WTC11 (cell line): ENCODE results near the gene DPYSL4.

Experiments used
- EMX1 ChIP-seq: fragments of 250-450 bp; sonication (Bioruptor Pico); IDR thresholded peaks from 2 replicates; pipeline ENCODE4 v1.8.0; 2021; ENCODE audit warnings: mild to moderate bottlenecking
- GABPB1 ChIP-seq: sonication (generic); formaldehyde crosslinking; IDR thresholded peaks from 2 replicates; pipeline ENCODE4 v1.8.1; 2023; ENCODE audit warnings: mild to moderate bottlenecking, missing genetic modification reagents
- IRF2 ChIP-seq: sonication (generic); formaldehyde crosslinking; IDR thresholded peaks from 2 replicates; pipeline ENCODE4 v1.8.0; 2022; ENCODE audit warnings: low read depth, missing genetic modification reagents, borderline replicate concordance
- JUN ChIP-seq: sonication (generic); formaldehyde crosslinking; IDR thresholded peaks from 2 replicates; pipeline ENCODE4 v1.8.0; 2023; ENCODE audit warnings: mild to moderate bottlenecking, missing genetic modification reagents
- MAX ChIP-seq: sonication (generic); formaldehyde crosslinking; IDR thresholded peaks from 2 replicates; pipeline ENCODE4 v1.8.0; 2022; ENCODE audit warnings: mild to moderate bottlenecking, missing genetic modification reagents
- NR2C2 ChIP-seq: sonication (generic); formaldehyde crosslinking; IDR thresholded peaks from 2 replicates; pipeline ENCODE4 v1.8.0; 2022; ENCODE audit warnings: mild to moderate bottlenecking, missing genetic modification reagents
- RELA ChIP-seq: sonication (generic); formaldehyde crosslinking; IDR thresholded peaks from 2 replicates; pipeline ENCODE4 v1.8.1; 2022; ENCODE audit warnings: missing genetic modification reagents, mild to moderate bottlenecking, borderline replicate concordance
- STAT6 ChIP-seq: sonication (generic); formaldehyde crosslinking; conservative IDR thresholded peaks from 2 replicates; pipeline ENCODE4 v1.8.1; 2023; ENCODE audit warnings: mild to moderate bottlenecking, low read depth, missing genetic modification reagents, moderate library complexity
- ZNF138 ChIP-seq: sonication (generic); formaldehyde crosslinking; conservative IDR thresholded peaks from 2 replicates; pipeline ENCODE4 v1.8.1; 2022; ENCODE audit warnings: mild to moderate bottlenecking, moderate library complexity, missing genetic modification reagents
- TF ChIP-seq, protein P1 (sequence below): fragments of 200-600 bp; IDR thresholded peaks from 2 replicates; pipeline ENCODE4 v1.8.0; 2022; ENCODE audit warnings: antibody characterized with exemption
- TF ChIP-seq, protein P2 (sequence below): fragments of 250-450 bp; sonication (Bioruptor Pico); IDR thresholded peaks from 2 replicates; pipeline ENCODE4 v2.1.2; 2022; ENCODE audit warnings: mild to moderate bottlenecking, moderate library complexity
- TF ChIP-seq, protein P3 (sequence below): sonication (generic); formaldehyde crosslinking; IDR thresholded peaks from 2 replicates; pipeline ENCODE4 v1.8.1; 2022; ENCODE audit warnings: low read depth, mild to moderate bottlenecking, moderate library complexity, missing genetic modification reagents, borderline replicate concordance
- TF ChIP-seq, protein P4 (sequence below): sonication (generic); formaldehyde crosslinking; IDR thresholded peaks from 2 replicates; pipeline ENCODE4 v1.8.0; 2023; ENCODE audit warnings: missing genetic modification reagents, mild to moderate bottlenecking, borderline replicate concordance

DNA sequence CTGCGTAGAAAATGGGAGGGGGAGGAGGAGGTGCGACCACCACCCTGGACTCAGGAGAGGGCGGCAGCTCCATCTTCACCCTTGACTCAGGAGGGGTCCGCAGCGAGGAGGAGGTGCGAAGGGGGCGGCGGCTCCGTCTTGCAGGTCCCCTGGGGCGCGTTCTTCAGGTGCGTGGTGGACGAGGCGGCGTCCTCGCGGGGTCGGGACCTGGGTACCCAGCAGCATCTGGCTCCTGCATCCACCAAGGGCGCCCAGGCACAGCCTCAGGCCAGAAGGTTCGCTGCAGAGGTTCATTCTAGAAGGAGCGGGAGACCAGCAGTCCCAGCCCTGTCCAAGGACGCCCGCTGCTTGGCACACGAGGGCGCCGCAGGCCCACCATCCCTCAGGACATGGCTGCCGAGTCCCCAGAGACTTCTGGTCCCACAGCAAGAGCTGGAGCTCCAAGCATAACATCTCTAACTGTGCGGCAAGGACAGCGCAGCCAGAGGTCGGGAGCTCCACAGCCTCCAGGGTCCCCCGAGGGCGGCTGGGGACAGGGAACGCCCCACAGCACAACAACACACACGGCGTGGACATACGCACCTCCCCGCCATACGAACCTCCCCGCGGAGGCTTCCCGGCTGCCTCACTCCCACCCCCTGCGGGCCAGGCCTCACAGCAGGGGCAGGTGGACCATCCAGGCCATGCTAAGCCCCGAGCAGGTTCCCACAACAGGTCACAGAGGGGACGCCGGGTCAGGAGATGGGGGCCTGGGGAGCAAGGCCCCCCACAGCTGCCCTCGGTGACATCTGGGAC is 16.8 kb upstream of the DPYSL4 start:
- TF ChIP-seq EMX1 (CRISPR knock-in tag) (no peak), IRF2 (CRISPR knock-in tag) (no peak), GABPB1 (CRISPR knock-in tag) (no peak), JUN (no peak), ZNF138 (no peak), NR2C2 (CRISPR knock-in tag) (no peak), RELA (no peak), MAX (CRISPR knock-in tag) (no peak), STAT6 (CRISPR knock-in tag) (no peak)
- TF ChIP-seq, protein P1, sequence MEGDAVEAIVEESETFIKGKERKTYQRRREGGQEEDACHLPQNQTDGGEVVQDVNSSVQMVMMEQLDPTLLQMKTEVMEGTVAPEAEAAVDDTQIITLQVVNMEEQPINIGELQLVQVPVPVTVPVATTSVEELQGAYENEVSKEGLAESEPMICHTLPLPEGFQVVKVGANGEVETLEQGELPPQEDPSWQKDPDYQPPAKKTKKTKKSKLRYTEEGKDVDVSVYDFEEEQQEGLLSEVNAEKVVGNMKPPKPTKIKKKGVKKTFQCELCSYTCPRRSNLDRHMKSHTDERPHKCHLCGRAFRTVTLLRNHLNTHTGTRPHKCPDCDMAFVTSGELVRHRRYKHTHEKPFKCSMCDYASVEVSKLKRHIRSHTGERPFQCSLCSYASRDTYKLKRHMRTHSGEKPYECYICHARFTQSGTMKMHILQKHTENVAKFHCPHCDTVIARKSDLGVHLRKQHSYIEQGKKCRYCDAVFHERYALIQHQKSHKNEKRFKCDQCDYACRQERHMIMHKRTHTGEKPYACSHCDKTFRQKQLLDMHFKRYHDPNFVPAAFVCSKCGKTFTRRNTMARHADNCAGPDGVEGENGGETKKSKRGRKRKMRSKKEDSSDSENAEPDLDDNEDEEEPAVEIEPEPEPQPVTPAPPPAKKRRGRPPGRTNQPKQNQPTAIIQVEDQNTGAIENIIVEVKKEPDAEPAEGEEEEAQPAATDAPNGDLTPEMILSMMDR = no peak
- TF ChIP-seq, protein P2, sequence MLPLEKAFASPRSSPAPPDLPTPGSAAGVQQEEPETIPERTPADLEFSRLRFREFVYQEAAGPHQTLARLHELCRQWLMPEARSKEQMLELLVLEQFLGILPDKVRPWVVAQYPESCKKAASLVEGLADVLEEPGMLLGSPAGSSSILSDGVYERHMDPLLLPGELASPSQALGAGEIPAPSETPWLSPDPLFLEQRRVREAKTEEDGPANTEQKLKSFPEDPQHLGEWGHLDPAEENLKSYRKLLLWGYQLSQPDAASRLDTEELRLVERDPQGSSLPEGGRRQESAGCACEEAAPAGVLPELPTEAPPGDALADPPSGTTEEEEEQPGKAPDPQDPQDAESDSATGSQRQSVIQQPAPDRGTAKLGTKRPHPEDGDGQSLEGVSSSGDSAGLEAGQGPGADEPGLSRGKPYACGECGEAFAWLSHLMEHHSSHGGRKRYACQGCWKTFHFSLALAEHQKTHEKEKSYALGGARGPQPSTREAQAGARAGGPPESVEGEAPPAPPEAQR (CRISPR knock-in tag) = no peak
- TF ChIP-seq, protein P3, sequence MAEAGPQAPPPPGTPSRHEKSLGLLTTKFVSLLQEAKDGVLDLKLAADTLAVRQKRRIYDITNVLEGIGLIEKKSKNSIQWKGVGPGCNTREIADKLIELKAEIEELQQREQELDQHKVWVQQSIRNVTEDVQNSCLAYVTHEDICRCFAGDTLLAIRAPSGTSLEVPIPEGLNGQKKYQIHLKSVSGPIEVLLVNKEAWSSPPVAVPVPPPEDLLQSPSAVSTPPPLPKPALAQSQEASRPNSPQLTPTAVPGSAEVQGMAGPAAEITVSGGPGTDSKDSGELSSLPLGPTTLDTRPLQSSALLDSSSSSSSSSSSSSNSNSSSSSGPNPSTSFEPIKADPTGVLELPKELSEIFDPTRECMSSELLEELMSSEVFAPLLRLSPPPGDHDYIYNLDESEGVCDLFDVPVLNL (CRISPR knock-in tag) = no peak
- TF ChIP-seq, protein P4, sequence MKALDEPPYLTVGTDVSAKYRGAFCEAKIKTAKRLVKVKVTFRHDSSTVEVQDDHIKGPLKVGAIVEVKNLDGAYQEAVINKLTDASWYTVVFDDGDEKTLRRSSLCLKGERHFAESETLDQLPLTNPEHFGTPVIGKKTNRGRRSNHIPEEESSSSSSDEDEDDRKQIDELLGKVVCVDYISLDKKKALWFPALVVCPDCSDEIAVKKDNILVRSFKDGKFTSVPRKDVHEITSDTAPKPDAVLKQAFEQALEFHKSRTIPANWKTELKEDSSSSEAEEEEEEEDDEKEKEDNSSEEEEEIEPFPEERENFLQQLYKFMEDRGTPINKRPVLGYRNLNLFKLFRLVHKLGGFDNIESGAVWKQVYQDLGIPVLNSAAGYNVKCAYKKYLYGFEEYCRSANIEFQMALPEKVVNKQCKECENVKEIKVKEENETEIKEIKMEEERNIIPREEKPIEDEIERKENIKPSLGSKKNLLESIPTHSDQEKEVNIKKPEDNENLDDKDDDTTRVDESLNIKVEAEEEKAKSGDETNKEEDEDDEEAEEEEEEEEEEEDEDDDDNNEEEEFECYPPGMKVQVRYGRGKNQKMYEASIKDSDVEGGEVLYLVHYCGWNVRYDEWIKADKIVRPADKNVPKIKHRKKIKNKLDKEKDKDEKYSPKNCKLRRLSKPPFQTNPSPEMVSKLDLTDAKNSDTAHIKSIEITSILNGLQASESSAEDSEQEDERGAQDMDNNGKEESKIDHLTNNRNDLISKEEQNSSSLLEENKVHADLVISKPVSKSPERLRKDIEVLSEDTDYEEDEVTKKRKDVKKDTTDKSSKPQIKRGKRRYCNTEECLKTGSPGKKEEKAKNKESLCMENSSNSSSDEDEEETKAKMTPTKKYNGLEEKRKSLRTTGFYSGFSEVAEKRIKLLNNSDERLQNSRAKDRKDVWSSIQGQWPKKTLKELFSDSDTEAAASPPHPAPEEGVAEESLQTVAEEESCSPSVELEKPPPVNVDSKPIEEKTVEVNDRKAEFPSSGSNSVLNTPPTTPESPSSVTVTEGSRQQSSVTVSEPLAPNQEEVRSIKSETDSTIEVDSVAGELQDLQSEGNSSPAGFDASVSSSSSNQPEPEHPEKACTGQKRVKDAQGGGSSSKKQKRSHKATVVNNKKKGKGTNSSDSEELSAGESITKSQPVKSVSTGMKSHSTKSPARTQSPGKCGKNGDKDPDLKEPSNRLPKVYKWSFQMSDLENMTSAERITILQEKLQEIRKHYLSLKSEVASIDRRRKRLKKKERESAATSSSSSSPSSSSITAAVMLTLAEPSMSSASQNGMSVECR (CRISPR knock-in tag) = no peak
